Left cardiac atrium (tissue), 4 donors: Measurements from ENCODE around the gene ISG20L2. TPM values are rescaled to one million over a fixed set of nuclear protein-coding genes. Genes with fewer than 3 reads are reported as not detected.
A peak's percentile ranks its signal among the peaks of the same experiment; 100 is the strongest.
"Not testable (repeated sequence)": the region's sequence is repeated elsewhere in the genome, so short reads cannot be mapped to it uniquely, and the experiment has no call there.

Experiments
- ATAC-seq, 2 donors: fragments of 200-7000 bp; cut with Tn5 transposase; one replicate each; pipeline ENCODE4 v1.9.1; 2020; ENCODE audit warnings: mild to moderate bottlenecking in 2 of 2, moderate library complexity in 2 of 2
- DNase-seq: peaks from one replicate; pipeline ENCODE4 v3.0.0-alpha.2; 2020
- intact Hi-C, 2 donors: fragments of 100-400 bp; cut with DNase I; formaldehyde crosslinking; loops; one replicate each; pipeline versions ENCODE4 v1.14.1 to v1.15.1; 2022 to 2023
- long read RNA-seq: library from polyadenylated mRNA; unstranded; transcript quantifications from one replicate; pipeline ENCODE4 v2.0.0, GENCODE V29; 2021
- total RNA-seq, 2 donors: library from RNA; stranded (reverse); fragmentation: NEBNext Ultra II Directional; extraction: Animal tissue kit (Norgen Biotek cat#: 25700); gene quantifications; one replicate each; pipeline ENCODE4 v1.2.1, GENCODE V29; 2021
- donor health status: DM: no; HTN: yes; CAD: no.
- donor health status: DM: no; HTN: yes; CAD: no; lungs with severe emphysema.
- donor health status: DM: yes; HTN: yes; CAD: no.
- donor health status: Dilated cardiomyopathy.

Gene ISG20L2
- total RNA-seq: 10 to 100 TPM; 15.7 to 18.6 TPM
- long read RNA-seq, transcript ISG20L2-201 (3 exons, 3,303 nt): major isoform, 7 of 22 reads
- long read RNA-seq, transcript ISG20L2-202 (4 exons, 2,310 nt): minor isoform, 6 of 22 reads
- long read RNA-seq, partial matches to known transcripts: 3 of 22 reads
- long read RNA-seq, other reads (novel, unspliced or antisense): 6 of 22 reads

GRCh38 chr1:156728599-156729462 lies at the start of gene ISG20L2:
Gene ISG20L2, minus strand, starts transcription at chr1:156728766. Its CDS starts 1,114 bp downstream, at chr1:156727652.
- intact Hi-C loops: loop anchor here (5.0 kb wide), 2 partner anchors 37 to 38 kb away; partner anchors contain the start of gene PRCC (in 1 of the 2)
- peak; percentile 96 to 97 for ATAC-seq
- DNase-seq: peak; percentile 98

GRCh38 chr1:156777573-156777972 lies 49.0 kb upstream of the ISG20L2 start:
- DNase-seq (no peak), ATAC-seq (no peak)
- intact Hi-C loops: no loop called here

DNA sequence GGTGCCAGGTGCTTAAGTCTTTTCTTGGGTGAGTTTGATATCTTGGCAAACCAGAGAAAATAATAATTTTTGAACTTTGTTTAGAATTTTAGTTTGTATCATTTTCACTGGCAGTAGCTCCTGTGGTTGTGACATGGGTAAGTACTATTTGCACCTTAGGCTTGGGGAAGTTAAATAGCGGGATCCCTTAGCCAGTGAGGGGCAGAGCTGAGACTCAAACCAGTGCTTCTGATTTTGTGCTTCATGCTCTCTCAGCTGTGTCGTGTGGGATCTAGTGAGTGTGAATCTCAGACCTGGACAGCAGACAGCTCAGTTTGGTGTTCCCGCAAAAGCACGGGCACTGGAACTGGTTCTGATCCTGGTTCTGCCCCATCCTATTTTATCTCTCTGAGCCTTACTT lies 48.4 kb upstream of the ISG20L2 start:
- ATAC-seq (no peak), DNase-seq (no peak)

GRCh38 chr1:156775799-156776198 lies 47.2 kb upstream of the ISG20L2 start:
- ATAC-seq: no peak
- intact Hi-C loops: no loop called here

More for the DNA sequence above, 48.4 kb upstream of the ISG20L2 start:
- intact Hi-C loops: no loop called here

GRCh38 chr1:156773607-156774006 lies 45.0 kb upstream of the ISG20L2 start:
- intact Hi-C loops: no loop called here
- DNase-seq (no peak), ATAC-seq (no peak)

More at GRCh38 chr1:156775799-156776198, 47.2 kb upstream of the ISG20L2 start:
- no peak for DNase-seq

GRCh38 chr1:156772728-156773497 lies 44.3 kb upstream of the ISG20L2 start:
- peak; percentile 58 to 63 for ATAC-seq
- intact Hi-C loops: no loop called here

GRCh38 chr1:156772222-156772621 lies 43.7 kb upstream of the ISG20L2 start:
- intact Hi-C loops: no loop called here
- DNase-seq (no peak), ATAC-seq (no peak)

More at GRCh38 chr1:156772728-156773497, 44.3 kb upstream of the ISG20L2 start:
- peak; percentile 56 for DNase-seq

- no peak for ATAC-seq
- no peak for DNase-seq
- intact Hi-C loops: loop anchor here in 1 of 2 donors (5.0 kb wide), 1 partner anchor 41 kb away; the partner anchor contains the start of genes ISG20L2 and METTL25B
These were observed 40.2 kb upstream of the ISG20L2 start for GRCh38 chr1:156768610-156769295.

DNA sequence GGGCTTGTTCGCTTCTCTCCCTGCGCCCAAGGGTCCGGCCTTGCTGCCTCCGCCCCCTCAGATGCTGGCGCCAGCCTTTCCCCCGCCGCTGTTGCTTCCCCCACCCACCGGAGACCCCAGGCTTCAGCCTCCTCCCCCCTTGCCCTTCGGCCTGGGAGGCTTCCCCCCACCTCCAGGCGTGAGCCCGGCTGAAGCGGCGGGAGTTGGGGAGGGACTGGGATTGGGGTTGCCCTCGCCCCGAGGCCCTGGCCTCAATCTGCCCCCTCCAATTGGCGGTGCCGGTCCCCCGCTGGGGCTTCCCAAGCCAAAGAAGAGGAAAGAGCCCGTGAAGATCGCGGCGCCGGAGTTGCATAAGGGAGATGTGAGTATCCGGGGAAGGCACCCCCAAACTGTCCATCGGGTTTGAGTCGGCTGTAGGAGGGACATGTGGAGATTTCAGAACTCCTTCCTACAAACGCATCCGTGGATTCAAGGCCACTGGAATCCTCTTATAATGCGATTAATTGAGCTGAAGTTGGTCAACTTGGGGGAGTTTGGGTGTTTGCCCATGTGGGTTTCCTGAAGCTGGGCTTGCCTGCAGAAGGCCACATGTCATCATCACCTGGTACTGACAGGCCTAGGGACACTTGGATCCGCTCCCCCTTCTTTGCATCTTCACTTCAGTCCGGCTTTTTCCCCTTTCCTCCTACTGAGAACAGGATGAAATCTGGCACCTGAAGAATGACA lies 39.5 kb upstream of the ISG20L2 start:
- intact Hi-C loops: loop anchor here in 1 of 2 donors (2.0 to 5.0 kb wide), 2 partner anchors 17 to 41 kb away; partner anchors contain the start of genes HDGF, ISG20L2 and METTL25B
- ATAC-seq: peak; percentile 6 to 19
- peak; percentile 50 for DNase-seq

DNA sequence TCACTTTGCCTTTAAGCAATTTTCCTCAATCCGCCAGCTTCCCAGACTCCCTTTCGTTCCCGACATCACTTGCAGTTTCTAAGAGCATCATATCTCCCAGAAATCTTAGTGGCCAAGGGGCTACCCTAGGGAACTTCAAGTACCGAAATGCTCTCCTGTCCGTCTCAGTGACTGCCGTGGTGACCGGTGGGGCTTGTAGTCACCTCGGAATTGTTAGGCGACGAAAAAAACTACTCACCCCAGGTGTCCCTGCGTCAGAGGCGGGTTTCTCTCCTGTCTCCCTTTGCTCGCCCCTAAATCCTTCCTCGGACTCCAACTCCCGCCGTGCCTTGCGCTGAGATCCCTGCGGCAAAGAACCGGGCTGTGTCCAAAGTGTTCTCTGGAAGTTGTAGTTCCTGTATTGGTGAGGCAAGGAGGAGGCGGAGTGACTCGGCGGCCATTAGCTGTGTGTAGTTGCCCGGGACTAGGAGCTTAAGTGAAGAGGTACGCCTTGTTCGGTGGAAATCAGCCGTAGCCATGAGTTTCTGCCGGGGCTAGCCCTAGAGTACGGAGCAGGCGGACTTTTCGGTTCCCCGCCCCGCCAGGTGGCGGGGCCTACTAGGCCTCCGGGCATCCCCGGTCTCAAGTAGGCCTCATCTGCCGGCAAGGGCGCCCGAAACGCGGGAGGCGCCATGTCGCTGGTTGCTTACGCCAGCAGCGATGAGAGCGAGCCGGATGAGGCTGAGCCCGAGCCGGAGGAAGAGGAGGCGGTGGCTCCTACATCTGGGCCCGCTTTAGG lies 38.7 kb upstream of the ISG20L2 start, which contains the start of gene PRCC:
Gene PRCC (plus strand): TSS at position 435 of the 778 bp plus-strand sequence. CDS start 237 bp downstream, at position 672.
- peak; percentile 97 for DNase-seq
- intact Hi-C loops: loop anchor here in 1 of 2 donors (2.0 to 5.0 kb wide), 2 partner anchors 16 to 40 kb away; partner anchors contain the start of genes HDGF, ISG20L2 and METTL25B
- peak; percentile 96 to 97 for ATAC-seq

- intact Hi-C loops: loop anchor here in 1 of 2 donors (2.0 to 5.0 kb wide), 2 partner anchors 16 to 39 kb away; partner anchors contain the start of genes HDGF, ISG20L2 and METTL25B
These were observed 37.9 kb upstream of the ISG20L2 start for GRCh38 chr1:156766298-156767100.

DNA sequence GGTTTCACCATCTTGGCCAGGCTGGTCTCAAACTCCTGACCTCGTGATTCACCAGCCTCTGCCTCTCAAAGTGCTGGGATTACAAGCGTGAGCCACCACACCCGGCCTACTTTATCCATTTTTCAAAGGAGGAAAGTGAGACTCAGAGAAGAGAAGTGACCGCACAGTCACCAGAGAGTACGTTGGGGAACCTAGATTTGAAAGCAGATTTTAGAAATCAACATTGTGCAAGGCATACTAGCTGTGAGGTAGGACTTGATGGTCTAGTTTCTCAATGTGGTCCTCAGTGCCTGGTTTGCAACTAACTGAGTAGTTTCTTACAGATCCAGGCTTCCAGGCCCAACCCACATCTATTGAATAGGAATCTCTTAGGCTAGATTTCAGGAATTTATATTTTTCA lies 37.1 kb upstream of the ISG20L2 start:
- DNase-seq: no peak
- no peak for ATAC-seq
- intact Hi-C loops: loop anchor here in 1 of 2 donors (2.0 to 5.0 kb wide), 2 partner anchors 15 to 38 kb away; partner anchors contain the start of genes HDGF, ISG20L2 and METTL25B

More at GRCh38 chr1:156766298-156767100, 37.9 kb upstream of the ISG20L2 start:
- ATAC-seq: peak; percentile 2 to 21
- DNase-seq: no peak

- not testable (repeated sequence) for DNase-seq, ATAC-seq
- intact Hi-C loops: loop anchor here in 1 of 2 donors (5.0 kb wide), 1 partner anchor 38 kb away; the partner anchor contains the start of genes ISG20L2 and METTL25B
These were observed 36.6 kb upstream of the ISG20L2 start for GRCh38 chr1:156765136-156765535.

DNA sequence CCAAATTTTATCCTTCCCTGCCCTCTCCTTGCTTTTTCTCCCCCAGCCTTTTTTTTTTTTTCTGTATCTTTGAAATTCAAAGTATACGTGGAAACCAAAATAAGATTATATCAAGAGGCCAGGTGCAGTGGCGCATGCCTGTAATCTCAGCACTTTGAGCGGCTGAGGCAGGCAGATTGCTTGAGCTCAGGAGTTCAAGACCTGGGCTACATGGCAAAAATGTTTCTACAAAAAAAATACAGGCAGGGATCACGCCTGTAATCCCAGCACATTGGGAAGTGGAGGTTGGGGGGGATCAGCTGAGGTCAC lies 32.2 kb upstream of the ISG20L2 start:
- no peak for DNase-seq
- intact Hi-C loops: no loop called here
- ATAC-seq: no peak

DNA sequence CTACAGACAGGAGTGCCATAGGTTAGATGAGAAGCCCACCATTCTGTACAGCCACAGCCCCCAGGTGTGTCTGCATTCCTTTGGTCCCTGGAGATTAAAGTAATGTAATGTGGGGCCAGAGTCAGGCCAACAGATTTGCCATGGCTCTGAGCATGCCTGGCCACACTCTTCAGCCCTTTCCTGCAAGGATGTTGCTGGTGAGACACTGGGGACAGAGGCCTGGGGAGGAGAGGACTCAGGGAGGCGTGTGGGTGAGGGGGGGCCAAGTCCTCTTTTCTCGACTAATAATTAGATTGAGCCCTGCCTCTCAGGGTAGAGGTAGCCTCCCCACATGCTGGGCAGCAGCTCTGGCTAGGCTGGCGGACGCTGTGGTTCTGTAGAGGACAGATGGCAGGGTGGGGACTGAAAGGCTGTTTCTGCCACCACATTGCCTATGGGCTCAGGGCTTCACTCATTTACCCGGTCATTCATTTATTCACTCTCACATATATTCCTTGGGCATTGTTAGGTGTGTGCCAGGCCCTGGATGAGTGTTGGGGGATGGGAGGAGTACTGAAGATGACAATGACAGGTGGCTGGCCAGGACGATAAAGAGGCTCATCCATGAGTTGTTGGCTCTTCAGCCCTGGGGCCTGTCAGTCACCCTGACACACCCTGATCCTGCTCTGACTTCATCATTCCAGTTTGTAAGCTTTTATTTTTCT lies 31.7 kb upstream of the ISG20L2 start:
- intact Hi-C loops: no loop called here
- no peak for ATAC-seq
- DNase-seq: no peak
